Endothelial cell of umbilical vein (primary cell): ENCODE results near the gene APOC3.

Source experiments
- EZH2 ChIP-seq: IDR thresholded peaks from 2 replicates; pipeline ENCODE4 v1.6.1; 2012; ENCODE audit warnings: borderline replicate concordance, low read depth, mild to moderate bottlenecking, moderate library complexity, low read length, inconsistent platforms; ENCODE audit not compliant: severe bottlenecking
- FOS ChIP-seq: IDR thresholded peaks from 2 replicates; pipeline ENCODE4 v1.6.1; 2011; ENCODE audit warnings: mild to moderate bottlenecking, low read length, moderate library complexity, borderline replicate concordance; ENCODE audit not compliant: insufficient read depth
- POLR2A ChIP-seq: IDR thresholded peaks from 2 replicates; pipeline ENCODE4 v1.6.1; 2012; ENCODE audit warnings: low read depth, mild to moderate bottlenecking, control low read depth, low read length
- TF ChIP-seq, protein P1 (sequence below), 2 donors: IDR thresholded peaks; 1 replicate in 1 of 2; 2 replicates in 1 of 2; pipeline ENCODE4 v1.5.1; 2011; ENCODE audit warnings: low read length in 2 of 2, mild to moderate bottlenecking in 2 of 2, moderate library complexity in 2 of 2, control low read depth in 1 of 2, inconsistent platforms in 1 of 2, low read depth in 1 of 2; ENCODE audit not compliant: insufficient read depth in 1 of 2; ENCODE audit errors: extremely low read depth in 1 of 2
- TF ChIP-seq, protein P2 (sequence below): IDR thresholded peaks from 2 replicates; pipeline ENCODE4 v1.6.1; 2011; ENCODE audit not compliant: insufficient read depth, insufficient read length

DNA sequence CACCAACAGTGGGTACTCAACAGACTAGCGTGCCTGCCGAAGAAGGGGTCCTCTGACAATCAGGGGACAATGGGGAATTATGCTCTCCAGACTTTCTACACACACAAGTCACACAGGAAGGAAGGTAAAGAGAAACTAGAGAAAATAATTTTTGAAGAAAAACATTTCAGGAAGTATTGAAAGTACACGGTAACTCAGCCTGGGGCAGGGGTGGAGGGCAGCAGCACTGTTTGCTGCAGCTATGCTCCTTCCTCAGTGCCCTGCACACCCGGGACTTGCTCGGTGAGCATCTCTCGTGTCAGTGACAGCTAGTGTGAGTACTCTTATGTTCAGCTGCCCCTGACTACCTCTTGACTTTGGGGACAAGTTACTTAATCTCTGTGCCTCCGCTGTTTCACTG is 25.7 kb downstream of the APOC3 start:
- TF ChIP-seq, protein P1, sequence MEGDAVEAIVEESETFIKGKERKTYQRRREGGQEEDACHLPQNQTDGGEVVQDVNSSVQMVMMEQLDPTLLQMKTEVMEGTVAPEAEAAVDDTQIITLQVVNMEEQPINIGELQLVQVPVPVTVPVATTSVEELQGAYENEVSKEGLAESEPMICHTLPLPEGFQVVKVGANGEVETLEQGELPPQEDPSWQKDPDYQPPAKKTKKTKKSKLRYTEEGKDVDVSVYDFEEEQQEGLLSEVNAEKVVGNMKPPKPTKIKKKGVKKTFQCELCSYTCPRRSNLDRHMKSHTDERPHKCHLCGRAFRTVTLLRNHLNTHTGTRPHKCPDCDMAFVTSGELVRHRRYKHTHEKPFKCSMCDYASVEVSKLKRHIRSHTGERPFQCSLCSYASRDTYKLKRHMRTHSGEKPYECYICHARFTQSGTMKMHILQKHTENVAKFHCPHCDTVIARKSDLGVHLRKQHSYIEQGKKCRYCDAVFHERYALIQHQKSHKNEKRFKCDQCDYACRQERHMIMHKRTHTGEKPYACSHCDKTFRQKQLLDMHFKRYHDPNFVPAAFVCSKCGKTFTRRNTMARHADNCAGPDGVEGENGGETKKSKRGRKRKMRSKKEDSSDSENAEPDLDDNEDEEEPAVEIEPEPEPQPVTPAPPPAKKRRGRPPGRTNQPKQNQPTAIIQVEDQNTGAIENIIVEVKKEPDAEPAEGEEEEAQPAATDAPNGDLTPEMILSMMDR (IDR thresholded peaks at IDR 0.05; ENCODE audit: extremely low read depth in 1 of 2, insufficient read depth in 1 of 2, low read depth in 1 of 2, low read length in 2 of 2), result no peak
- TF ChIP-seq POLR2A, result no peak
- TF ChIP-seq, protein P2, sequence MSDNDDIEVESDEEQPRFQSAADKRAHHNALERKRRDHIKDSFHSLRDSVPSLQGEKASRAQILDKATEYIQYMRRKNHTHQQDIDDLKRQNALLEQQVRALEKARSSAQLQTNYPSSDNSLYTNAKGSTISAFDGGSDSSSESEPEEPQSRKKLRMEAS, result no peak
- no peak for TF ChIP-seq EZH2
- no peak for TF ChIP-seq FOS
